Ectodermal cell (in vitro differentiated cells): ENCODE data around the gene MKRN2.

ENCODE experiments used
- H3K27ac ChIP-seq: 2 replicates; pipeline ENCODE4 v1.7.0; 2013; ENCODE audit warnings: mild to moderate bottlenecking, low read depth, low read length; ENCODE audit not compliant: insufficient read depth, poor library complexity, severe bottlenecking
- H3K27me3 ChIP-seq: 2 replicates; pipeline ENCODE4 v1.7.0; 2013; ENCODE audit warnings: mild to moderate bottlenecking, low read length; ENCODE audit not compliant: insufficient read depth, control insufficient read depth, poor library complexity, severe bottlenecking
- H3K36me3 ChIP-seq: one replicate; pipeline ENCODE4 v1.7.0; 2013; ENCODE audit warnings: low read length; ENCODE audit not compliant: control insufficient read depth, insufficient read depth
- H3K4me1 ChIP-seq: one replicate; pipeline ENCODE4 v1.7.0; 2013; ENCODE audit warnings: low read length; ENCODE audit not compliant: control insufficient read depth, insufficient read depth
- H3K4me3 ChIP-seq: 2 replicates; pipeline ENCODE4 v1.7.0; 2013; ENCODE audit warnings: low read depth, low read length, control low read depth; ENCODE audit not compliant: insufficient read depth
- H3K9me3 ChIP-seq: 2 replicates; pipeline ENCODE4 v1.7.0; 2013; ENCODE audit warnings: mild to moderate bottlenecking, low read length, moderate library complexity; ENCODE audit not compliant: control insufficient read depth
- WGBS, 2 experiments: methylation state at CpG; one replicate each; pipeline ENCODE4 v1.1.7; 2013; ENCODE audit warnings: missing lambda C conversion rate in 2 of 2; 5-methylcytosine and 5-hydroxymethylcytosine counted together

The MKRN2 gene

GRCh38 chr3:12603969-12604368 is 47.1 kb downstream of the MKRN2 start:
- WGBS, 2 experiments, result 93 to 98% methylated on average over 2 of the region's 2 CpGs
- Histone ChIP-seq H3K36me3 (peaks cover 36% of the 10 kb centered on the region), H3K27ac (no peak overlapping the region), H3K4me1 (no peaks in the 10 kb centered on the region), H3K9me3 (no peaks in the 10 kb centered on the region), H3K4me3 (no peak overlapping the region), H3K27me3 (no peaks in the 10 kb centered on the region)

DNA sequence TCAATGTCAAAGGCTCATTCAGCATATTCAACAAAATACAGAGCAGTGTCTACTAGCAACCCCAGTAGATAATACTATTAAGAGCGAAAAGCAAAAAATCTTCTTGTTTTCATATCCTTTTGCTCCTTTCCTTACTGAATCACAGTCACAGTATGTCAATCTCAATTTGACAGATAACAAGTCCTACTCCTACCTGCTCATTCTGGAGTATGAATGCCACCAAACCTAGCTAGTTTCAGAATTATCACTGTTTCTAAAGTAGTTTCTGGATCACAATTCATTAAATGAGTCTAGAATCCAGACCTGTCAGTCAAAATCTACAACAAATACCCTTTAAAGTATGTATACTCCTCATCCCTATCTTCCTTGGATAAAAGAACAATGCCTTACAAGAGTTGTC is 51.5 kb downstream of the MKRN2 start:
- no peaks in the 10 kb centered on the region for H3K9me3 ChIP-seq
- H3K4me3 ChIP-seq, result no peak overlapping the region
- peaks cover 31% of the 10 kb centered on the region for H3K36me3 ChIP-seq
- H3K27ac ChIP-seq, result no peak overlapping the region
- H3K4me1 ChIP-seq, result no peaks in the 10 kb centered on the region
- WGBS, 2 experiments, result 96 to 98% methylated on average over 1 of the region's 1 CpG
- H3K27me3 ChIP-seq, result no peaks in the 10 kb centered on the region

DNA sequence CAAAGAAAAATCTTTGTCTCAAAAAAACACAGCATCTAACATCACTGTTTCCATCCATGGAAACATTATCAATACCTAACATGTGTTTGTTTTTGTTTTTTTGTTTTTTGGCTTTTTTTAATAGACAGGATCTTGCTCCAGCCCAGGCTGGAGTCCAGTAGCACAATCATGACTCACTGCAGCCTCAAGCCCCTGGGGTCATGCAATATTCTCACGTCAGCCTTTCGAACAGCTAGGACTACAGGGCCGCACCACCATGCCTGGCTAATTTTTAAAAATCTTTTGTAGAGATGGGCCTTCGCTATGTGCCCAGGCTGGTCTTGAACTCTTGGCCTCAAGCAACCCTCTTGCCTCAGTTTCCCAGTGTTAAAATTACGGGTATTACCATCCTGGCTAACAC is 54.2 kb downstream of the MKRN2 start:
- Histone ChIP-seq H3K27ac (no peak overlapping the region), H3K27me3 (no peaks in the 10 kb centered on the region), H3K4me1 (no peaks in the 10 kb centered on the region), H3K36me3 (peaks cover 26% of the 10 kb centered on the region), H3K4me3 (no peak overlapping the region), H3K9me3 (no peaks in the 10 kb centered on the region)
- 80 to 87% methylated on average over 5 of the region's 5 CpGs for WGBS, 2 experiments

GRCh38 chr3:12612514-12613226 is 55.8 kb downstream of the MKRN2 start:
- H3K4me3 ChIP-seq, result no peak overlapping the region
- H3K9me3 ChIP-seq, result no peaks in the 10 kb centered on the region
- no peaks in the 10 kb centered on the region for H3K27me3 ChIP-seq
- peaks cover 27% of the 10 kb centered on the region for H3K36me3 ChIP-seq
- no peak overlapping the region for H3K27ac ChIP-seq
- WGBS, 2 experiments, result 92 to 97% methylated on average over 5 of the region's 6 CpGs
- no peaks in the 10 kb centered on the region for H3K4me1 ChIP-seq

- no peak overlapping the region for H3K4me3 ChIP-seq
- no peak overlapping the region for H3K27ac ChIP-seq
- no peaks in the 10 kb centered on the region for H3K27me3 ChIP-seq
- H3K4me1 ChIP-seq, result no peaks in the 10 kb centered on the region
- no peaks in the 10 kb centered on the region for H3K9me3 ChIP-seq
- 72% methylated on average over 3 of the region's 4 CpGs; no CpG with 5 or more reads in 1 of the 2 experiments for WGBS, 2 experiments
- peaks cover 30% of the 10 kb centered on the region for H3K36me3 ChIP-seq
Observed at GRCh38 chr3:12613250-12613649, 56.4 kb downstream of the MKRN2 start.

- Histone ChIP-seq H3K4me3 (no peak overlapping the region), H3K27ac (no peak overlapping the region), H3K4me1 (no peaks in the 10 kb centered on the region), H3K27me3 (no peaks in the 10 kb centered on the region), H3K9me3 (no peaks in the 10 kb centered on the region), H3K36me3 (peaks cover 24% of the 10 kb centered on the region)
- WGBS, 2 experiments, result 93% methylated on average over 4 of the region's 4 CpGs
Observed at GRCh38 chr3:12615266-12615665, 58.4 kb downstream of the MKRN2 start.

DNA sequence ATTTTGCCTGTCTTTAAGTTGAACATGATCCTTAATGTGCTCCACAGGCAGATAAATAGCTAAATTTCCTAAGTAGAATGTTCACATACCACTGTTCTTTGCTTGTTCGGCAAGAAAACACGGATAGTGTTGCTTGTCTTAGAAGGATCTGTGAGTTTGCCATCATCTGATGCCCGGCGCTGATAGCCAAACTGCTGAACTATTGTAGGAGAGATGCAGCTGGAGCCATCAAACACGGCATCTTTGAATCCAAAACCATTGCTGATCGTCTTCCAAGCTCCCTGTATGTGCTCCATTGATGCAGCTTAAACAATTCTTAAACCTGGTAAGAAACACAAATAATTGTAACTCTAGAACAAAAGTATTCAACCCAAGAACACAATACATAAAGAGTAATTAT is 61.5 kb downstream of the MKRN2 start:
- 95 to 99% methylated on average over 6 of the region's 6 CpGs for WGBS, 2 experiments
- Histone ChIP-seq H3K36me3 (peaks cover 19% of the 10 kb centered on the region), H3K9me3 (no peaks in the 10 kb centered on the region), H3K4me3 (no peak overlapping the region), H3K4me1 (no peaks in the 10 kb centered on the region), H3K27me3 (no peaks in the 10 kb centered on the region), H3K27ac (no peak overlapping the region)

DNA sequence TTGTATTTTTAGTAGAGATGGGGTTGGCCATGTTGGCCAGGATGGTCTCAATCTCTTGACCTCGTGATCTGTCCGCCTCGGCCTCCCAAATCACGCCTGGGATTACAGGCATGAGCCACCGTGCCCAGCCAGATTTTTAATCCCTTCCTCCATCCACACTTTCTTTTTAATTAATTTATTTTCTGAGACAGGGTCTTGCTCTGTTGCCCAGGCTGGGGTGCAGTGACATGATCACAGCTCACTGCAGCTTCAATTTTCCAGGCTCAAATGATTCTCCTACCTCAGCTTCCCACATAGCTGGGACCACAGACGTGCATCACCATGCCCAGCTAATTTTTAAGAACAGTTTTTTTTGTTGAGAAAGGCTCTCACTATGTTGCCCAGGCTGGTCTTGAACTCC is 63.4 kb downstream of the MKRN2 start:
- no peaks in the 10 kb centered on the region for H3K27me3 ChIP-seq
- H3K27ac ChIP-seq, result no peak overlapping the region
- no peaks in the 10 kb centered on the region for H3K9me3 ChIP-seq
- no peaks in the 10 kb centered on the region for H3K4me1 ChIP-seq
- H3K36me3 ChIP-seq, result peaks cover 19% of the 10 kb centered on the region
- WGBS, 2 experiments, result 93 to 94% methylated on average over 6 of the region's 6 CpGs
- H3K4me3 ChIP-seq, result no peak overlapping the region

DNA sequence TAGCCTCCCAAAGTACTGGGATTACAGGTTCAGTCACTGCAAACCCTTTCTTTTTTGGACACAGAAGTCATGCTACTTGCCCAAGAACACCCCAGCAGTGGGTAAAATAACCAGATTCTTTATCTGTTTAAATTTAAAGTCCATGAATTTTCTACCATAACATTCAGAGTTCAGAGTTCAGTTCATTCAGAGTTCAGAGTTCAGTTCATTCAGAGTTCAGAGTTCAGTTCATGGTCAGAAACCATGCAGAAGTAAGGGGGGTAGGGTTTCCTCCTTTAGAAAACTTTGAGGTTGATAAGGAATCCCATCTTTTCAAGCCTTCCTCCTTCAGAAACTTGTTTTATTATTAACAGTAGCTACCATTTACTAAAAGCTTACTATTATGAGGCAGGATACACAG is 63.8 kb downstream of the MKRN2 start:
- Histone ChIP-seq H3K27me3 (no peaks in the 10 kb centered on the region), H3K27ac (no peak overlapping the region), H3K4me1 (no peaks in the 10 kb centered on the region), H3K9me3 (no peaks in the 10 kb centered on the region), H3K4me3 (no peak overlapping the region), H3K36me3 (peaks cover 19% of the 10 kb centered on the region)

GRCh38 chr3:12622335-12622734 is 65.4 kb downstream of the MKRN2 start:
- H3K27ac ChIP-seq, result no peak overlapping the region
- no peaks in the 10 kb centered on the region for H3K9me3 ChIP-seq
- WGBS, 2 experiments, result 92 to 94% methylated on average over 4 of the region's 4 CpGs
- no peak overlapping the region for H3K4me3 ChIP-seq
- H3K4me1 ChIP-seq, result no peaks in the 10 kb centered on the region
- H3K36me3 ChIP-seq, result peaks cover 12% of the 10 kb centered on the region
- no peaks in the 10 kb centered on the region for H3K27me3 ChIP-seq

GRCh38 chr3:12624056-12624455 is 67.2 kb downstream of the MKRN2 start:
- H3K4me1 ChIP-seq, result no peaks in the 10 kb centered on the region
- H3K36me3 ChIP-seq, result no peaks in the 10 kb centered on the region
- no peaks in the 10 kb centered on the region for H3K27me3 ChIP-seq
- no peak overlapping the region for H3K4me3 ChIP-seq
- WGBS, 2 experiments, result 92 to 94% methylated on average over 5 of the region's 5 CpGs
- no peaks in the 10 kb centered on the region for H3K9me3 ChIP-seq
- no peak overlapping the region for H3K27ac ChIP-seq
